Measurements from ENCODE around the gene ATG2A.

ATG2A gene

DNA sequence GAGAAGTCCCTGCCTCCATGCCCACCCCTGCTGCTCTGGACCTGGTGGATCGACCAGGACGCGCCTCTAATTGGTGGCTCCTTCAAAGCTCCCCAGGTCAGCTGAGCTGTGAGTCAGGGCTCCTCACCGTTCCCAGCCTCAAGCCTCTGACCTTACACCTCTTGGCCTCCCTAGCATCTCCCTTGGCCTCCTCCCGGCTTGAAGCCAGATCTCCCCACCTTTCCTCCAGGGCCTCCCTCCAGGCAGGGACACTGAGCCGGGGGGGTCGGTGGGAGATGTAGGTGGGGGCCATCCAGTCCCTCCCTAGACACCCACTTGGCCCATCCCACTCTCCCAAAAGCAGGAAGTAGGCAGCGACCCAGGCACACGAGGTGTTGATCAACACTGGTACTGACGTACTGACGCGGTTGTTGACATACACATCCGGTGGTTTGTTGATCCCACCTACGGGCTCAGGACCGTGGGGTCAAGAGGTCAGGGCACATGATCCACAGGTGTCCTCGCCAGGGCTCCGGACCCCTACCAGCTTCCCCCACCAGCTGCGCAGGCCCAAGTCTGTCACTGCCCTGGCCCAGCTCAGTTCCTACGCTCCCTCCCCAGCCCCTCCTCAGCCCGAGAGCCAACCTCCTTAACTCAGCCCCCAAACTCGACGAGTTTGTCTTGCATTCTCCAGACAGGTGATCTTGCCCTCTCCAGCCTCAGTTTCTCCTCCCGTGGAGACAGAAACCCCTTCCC, 802 bp downstream of the ATG2A start:
- peak; percentile 1 to 6 for ATAC-seq (replicated peaks)

DNA sequence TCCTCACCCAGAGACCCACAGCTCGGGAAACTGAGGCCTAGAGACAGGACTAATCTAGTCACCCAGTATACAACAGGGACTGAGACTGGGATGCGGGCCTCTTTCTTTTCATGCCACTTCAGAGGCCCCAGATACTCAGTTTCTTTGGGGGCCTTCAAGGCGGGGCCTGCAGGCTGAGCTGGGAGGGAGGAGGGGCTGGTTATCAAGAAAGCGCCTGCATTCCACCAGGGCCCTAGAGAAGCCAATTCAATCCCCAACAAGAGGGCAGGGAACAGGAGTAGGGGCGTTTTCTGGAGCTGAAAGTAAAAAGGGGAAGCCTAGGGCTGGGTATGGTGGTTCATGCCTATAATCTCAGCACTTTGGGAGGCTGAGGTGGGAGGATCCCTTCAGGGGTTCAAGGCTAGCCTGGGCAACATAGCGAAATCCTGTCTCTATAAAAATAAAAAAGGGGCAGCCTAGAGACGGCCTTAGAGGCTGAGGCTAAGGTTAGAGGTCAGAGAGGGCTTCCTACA, 1.6 kb downstream of the ATG2A start:
- Mint-ChIP-seq H3K36me3 (peaks cover 18 to 31% of the 10 kb centered on the region in 2 donors), H3K4me1 (peaks cover 29 to 40% of the 10 kb centered on the region in 2 donors), H3K9me3 (no peaks in the 10 kb centered on the region), H3K27ac (peak overlapping the region; percentile 37), H3K4me3 (peak overlapping the region; percentile 89 to 92), H3K27me3 (no peaks in the 10 kb centered on the region)
- ATAC-seq (replicated peaks): no peak
- DNase-seq: no peak

More for the DNA sequence above, 802 bp downstream of the ATG2A start:
- H3K36me3 Mint-ChIP-seq: peaks cover 13 to 25% of the 10 kb centered on the region in 2 donors
- no peaks in the 10 kb centered on the region for H3K9me3 Mint-ChIP-seq
- no peak for DNase-seq
- no peaks in the 10 kb centered on the region for H3K27me3 Mint-ChIP-seq
- peaks cover 30 to 40% of the 10 kb centered on the region in 2 donors for H3K4me1 Mint-ChIP-seq
- peak overlapping the region; percentile 93 for H3K27ac Mint-ChIP-seq
- peak overlapping the region; percentile 89 to 92 for H3K4me3 Mint-ChIP-seq

DNA sequence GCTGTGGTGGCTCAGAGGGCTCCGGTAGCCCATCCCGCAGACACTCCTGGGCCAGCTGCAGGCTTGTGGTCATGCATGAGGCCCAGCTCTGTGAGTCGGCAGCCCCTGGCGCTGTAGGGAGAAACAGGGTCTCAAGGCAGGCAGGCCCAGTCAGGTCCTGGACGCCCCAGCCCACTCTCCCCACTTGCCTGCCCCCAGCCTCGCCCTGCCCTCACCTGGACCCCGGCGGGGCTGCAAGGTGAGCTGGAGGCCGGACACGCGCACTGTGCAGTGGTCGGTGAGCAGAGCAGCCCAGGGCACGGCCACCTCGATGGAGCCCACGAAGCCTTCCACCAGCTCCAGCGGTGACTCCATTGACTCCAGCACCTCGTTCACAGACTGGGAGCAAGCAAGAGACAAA, 2.9 kb downstream of the ATG2A start:
- H3K36me3 Mint-ChIP-seq: peaks cover 28 to 41% of the 10 kb centered on the region in 2 donors
- H3K4me1 Mint-ChIP-seq: peaks cover 26 to 40% of the 10 kb centered on the region in 2 donors
- H3K27me3 Mint-ChIP-seq: no peaks in the 10 kb centered on the region
- DNase-seq (no peak), ATAC-seq (replicated peaks) (no peak)
- no peak overlapping the region for H3K27ac Mint-ChIP-seq
- no peak overlapping the region for H3K4me3 Mint-ChIP-seq
- H3K9me3 Mint-ChIP-seq: no peaks in the 10 kb centered on the region

DNA sequence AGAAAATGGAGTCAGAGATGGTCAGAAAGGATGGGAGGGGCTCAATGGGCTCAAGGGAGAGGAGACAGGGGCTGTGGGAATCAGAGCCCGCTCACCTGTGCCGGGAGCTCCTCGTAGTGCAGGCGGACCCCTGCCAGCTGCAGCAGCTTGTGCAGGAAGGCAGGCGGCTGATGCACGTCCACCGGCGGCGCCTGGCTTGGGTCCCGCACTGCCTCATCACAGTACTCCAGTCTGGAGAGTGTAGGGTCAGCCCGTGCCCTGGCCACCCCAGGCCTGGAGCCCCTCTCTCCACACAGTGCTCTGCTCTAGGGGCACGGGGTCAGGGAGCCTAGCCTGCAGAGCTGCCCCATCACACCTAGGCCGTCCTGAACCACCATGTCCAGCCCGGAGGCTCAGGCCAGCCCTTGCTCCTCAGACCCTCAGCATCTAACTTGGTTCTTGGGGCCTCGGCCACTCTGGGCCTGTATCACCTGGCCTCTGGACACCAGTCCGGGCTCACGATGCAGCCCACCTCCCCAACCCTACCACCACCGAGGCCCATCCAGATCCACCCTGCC, 3.8 kb downstream of the ATG2A start:
- Mint-ChIP-seq H3K9me3 (no peaks in the 10 kb centered on the region), H3K27ac (no peak overlapping the region), H3K4me3 (no peak overlapping the region), H3K36me3 (peaks cover 35 to 48% of the 10 kb centered on the region in 2 donors), H3K4me1 (peaks cover 25 to 33% of the 10 kb centered on the region in 2 donors), H3K27me3 (no peaks in the 10 kb centered on the region)
- ATAC-seq (replicated peaks) (no peak), DNase-seq (no peak)

DNA sequence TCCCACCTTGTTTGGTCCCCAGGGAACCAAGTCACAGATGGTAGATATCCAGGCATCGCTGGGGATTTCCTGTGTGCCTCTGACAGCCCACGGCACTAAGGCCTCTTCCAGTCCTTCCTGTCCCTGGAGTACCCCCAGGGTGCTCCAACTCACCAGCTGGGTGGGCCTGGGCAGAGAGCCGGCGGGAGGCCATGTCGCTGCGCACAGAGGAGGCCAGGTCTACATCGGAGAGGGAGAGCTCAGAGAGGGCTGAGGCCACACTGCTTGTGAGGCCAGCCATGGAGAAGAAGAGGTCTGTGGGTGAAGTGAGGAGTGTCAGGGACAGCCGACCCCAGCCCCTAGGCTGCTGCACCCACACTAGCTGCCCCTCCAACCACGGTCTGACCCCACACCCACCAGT, 5.3 kb downstream of the ATG2A start:
- Mint-ChIP-seq H3K4me1 (peaks cover 17 to 21% of the 10 kb centered on the region in 2 donors), H3K27ac (no peak overlapping the region), H3K4me3 (no peak overlapping the region), H3K36me3 (peaks cover 46 to 55% of the 10 kb centered on the region in 2 donors), H3K9me3 (no peaks in the 10 kb centered on the region), H3K27me3 (no peaks in the 10 kb centered on the region)
- DNase-seq (no peak), ATAC-seq (replicated peaks) (no peak)

DNA sequence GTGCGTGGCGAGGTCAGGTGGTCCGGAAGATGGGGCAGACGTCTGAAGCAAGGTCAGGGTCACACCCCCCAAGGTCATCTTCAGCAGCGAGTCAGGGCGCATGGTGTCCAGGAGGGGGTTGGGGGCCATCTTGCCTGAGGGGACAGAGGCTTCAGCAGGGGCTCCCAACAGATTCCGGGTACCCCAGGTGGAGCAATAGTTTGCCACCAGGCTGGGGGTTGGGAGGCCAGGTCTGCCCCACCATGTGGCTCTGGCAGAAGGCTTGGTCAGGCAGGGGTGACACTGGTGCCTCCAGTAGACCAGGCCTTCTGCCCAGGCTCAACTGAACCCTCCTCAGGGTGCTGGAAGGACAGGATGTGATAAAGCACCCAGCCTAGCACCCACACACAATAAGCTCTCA, 5.9 kb downstream of the ATG2A start:
- H3K9me3 Mint-ChIP-seq: no peaks in the 10 kb centered on the region
- DNase-seq: no peak
- H3K4me1 Mint-ChIP-seq: peaks cover 12 to 16% of the 10 kb centered on the region in 2 donors
- no peak overlapping the region for H3K4me3 Mint-ChIP-seq
- no peaks in the 10 kb centered on the region for H3K27me3 Mint-ChIP-seq
- peaks cover 46 to 55% of the 10 kb centered on the region in 2 donors for H3K36me3 Mint-ChIP-seq
- ATAC-seq (replicated peaks): no peak
- H3K27ac Mint-ChIP-seq: no peak overlapping the region

DNA sequence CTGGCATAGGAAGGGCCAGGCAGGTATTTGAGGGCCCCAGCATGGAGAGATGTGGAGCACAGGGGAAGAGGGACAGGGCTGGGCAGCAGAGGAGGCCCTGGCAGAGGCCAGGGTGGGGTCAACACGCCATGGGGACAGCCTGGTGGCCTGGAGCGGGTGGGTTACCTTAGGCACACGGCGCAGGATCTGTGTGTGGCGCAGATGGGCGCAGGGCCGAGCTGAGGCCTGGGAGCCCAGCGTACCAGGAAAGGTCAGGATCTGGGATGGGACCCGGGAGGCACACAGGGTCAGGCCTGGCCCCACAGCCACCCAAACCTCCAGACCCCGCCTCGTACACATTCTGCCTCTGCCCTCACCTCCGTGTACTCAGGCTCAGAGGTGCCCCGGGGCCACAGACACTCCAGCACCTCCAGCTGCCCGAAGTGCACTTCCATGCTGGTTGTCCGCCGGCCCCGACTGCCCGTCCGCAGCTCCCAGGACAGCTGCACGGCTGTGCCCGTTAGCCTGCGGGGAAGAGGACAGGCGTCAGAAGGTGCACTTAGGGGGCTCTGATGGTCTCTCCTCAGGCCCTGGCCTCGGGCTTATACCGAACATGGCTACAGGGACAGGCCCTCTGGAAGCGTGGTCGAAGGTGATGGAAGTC, 6.4 kb downstream of the ATG2A start:
- ATAC-seq (replicated peaks) (no peak), DNase-seq (no peak)
- Mint-ChIP-seq H3K27me3 (no peaks in the 10 kb centered on the region), H3K9me3 (no peaks in the 10 kb centered on the region), H3K4me3 (no peak overlapping the region), H3K27ac (no peak overlapping the region), H3K4me1 (peaks cover 8 to 10% of the 10 kb centered on the region in 2 donors), H3K36me3 (peaks cover 46 to 57% of the 10 kb centered on the region in 2 donors)

DNA sequence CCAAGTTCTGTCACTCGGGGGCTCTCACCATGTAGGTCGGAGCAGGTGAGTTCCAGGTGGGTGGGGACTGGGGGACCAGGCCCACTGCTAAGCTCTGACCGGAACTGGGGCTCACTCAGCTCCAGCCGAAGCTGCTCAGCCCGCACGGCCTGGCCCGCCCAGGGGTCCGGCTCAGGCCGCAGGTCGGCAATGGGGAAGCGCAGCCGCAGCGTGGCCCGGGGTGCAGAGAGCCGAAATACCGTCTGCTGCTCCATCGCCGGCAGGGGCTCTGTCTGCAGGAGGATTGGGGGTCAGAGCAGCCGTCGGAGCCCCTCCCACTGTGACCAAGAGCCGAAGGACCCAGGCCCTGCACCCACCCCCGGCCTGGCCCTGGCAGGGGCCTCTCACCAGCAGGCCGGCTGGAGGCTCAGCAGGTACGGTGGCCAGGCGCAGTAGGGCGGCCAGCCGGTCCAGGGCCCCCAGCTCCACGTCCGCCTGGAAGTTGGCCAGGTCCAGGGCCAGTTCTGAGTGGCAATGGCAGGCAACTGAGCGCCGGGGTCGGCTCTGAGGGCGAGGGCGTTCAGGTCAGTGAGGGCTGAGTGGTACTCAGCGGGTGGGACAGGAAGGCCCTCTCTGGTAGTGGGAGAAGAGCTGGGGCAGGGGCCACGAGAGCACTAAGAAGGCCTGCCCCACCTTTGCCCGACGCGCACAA, 7.2 kb downstream of the ATG2A start:
- Mint-ChIP-seq H3K4me1 (peaks cover 5 to 8% of the 10 kb centered on the region in 2 donors), H3K27ac (no peak overlapping the region), H3K36me3 (peaks cover 52 to 61% of the 10 kb centered on the region in 2 donors), H3K27me3 (no peaks in the 10 kb centered on the region), H3K9me3 (no peaks in the 10 kb centered on the region), H3K4me3 (no peak overlapping the region)
- DNase-seq (no peak), ATAC-seq (replicated peaks) (no peak)

DNA sequence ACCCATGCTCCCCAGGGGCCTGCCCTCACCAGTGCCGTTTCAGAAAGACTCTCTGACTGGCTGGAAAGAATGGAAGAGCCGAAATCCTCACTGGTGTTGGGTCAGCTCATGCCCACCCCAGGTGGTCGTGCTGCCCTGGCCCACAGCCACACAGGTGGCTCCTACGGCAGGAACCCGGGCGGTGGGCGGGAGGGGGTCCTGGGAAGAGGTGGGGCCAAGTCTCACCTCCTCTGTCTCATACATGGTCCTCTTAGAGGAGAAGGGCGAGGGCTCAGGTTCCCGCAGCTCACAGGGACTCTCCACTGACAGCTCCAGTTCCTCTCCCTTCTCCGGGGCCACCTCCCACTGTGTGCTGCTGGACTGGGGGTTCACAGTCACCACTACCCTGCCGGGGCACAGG, 8.2 kb downstream of the ATG2A start:
- peaks cover 5 to 6% of the 10 kb centered on the region in 2 donors for H3K4me1 Mint-ChIP-seq
- no peak overlapping the region for H3K27ac Mint-ChIP-seq
- H3K36me3 Mint-ChIP-seq: peaks cover 55 to 58% of the 10 kb centered on the region in 2 donors
- H3K4me3 Mint-ChIP-seq: no peak overlapping the region
- ATAC-seq (replicated peaks) (no peak), DNase-seq (no peak)
- no peaks in the 10 kb centered on the region for H3K9me3 Mint-ChIP-seq
- no peaks in the 10 kb centered on the region for H3K27me3 Mint-ChIP-seq

DNA sequence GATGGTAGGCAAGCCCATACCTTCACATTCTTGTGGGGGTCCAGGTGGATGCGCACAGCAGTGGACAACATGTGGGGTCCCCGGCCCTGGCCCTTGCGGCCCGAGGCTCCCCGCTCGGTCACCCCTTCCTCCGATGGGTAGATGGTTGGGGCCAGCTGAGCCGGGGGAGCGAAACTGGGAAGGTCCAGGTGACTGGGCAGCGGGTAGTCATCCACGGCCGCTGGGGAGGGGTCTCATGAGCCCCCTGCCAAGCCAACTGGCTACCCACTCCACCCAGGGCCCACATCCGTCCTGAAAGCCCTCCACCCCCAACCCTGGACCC, 10.7 kb downstream of the ATG2A start:
- Mint-ChIP-seq H3K27ac (no peak overlapping the region), H3K9me3 (no peaks in the 10 kb centered on the region), H3K36me3 (peaks cover 46 to 55% of the 10 kb centered on the region in 2 donors), H3K4me3 (no peak overlapping the region), H3K27me3 (no peaks in the 10 kb centered on the region), H3K4me1 (peaks cover 0 to 5% of the 10 kb centered on the region in 2 donors)
- no peak for ATAC-seq (replicated peaks)
- no peak for DNase-seq

DNA sequence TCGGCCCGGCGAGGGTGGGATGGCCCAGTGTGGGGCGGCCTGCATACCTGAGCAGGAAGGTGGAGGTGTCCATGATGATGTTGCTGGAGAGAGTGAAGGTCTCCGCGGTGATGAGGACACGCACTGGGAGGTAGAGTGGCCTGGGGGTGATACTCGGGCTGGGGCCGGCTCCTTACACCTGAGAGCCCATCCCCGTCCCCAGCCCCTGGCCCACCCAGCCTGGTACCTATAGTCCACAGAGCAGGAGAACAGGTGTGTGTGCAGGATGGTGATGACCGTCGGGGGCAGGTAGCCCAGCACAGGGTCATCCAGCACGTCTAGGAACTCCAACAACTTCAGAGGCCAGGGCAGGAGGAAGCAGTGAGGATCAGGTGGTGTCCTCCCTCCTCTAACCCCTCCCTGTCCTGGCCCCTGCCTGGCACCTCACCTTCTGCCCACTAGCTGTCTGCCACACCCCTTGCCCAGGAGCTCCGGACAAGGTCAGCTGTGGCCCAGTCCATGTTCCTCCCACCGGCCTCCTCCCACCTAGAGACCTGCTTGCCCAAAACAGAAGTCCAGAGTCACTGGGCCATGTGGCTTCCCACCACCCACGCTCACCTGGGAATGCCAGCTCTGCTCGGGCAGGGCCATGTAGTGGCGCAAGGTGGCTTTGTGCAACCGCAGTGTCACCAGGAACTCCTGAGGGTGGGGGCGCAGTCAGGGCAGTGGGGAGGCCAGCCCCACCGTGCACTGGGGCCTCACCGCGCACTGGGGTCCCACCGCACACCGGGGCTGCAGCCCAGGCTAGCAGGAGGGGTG, 11.3 kb downstream of the ATG2A start:
- DNase-seq: no peak
- no peak overlapping the region for H3K27ac Mint-ChIP-seq
- ATAC-seq (replicated peaks): no peak
- no peaks in the 10 kb centered on the region for H3K9me3 Mint-ChIP-seq
- H3K4me3 Mint-ChIP-seq: no peak overlapping the region
- peaks cover 41 to 51% of the 10 kb centered on the region in 2 donors for H3K36me3 Mint-ChIP-seq
- H3K27me3 Mint-ChIP-seq: no peaks in the 10 kb centered on the region
- peaks cover 0 to 5% of the 10 kb centered on the region in 2 donors for H3K4me1 Mint-ChIP-seq

DNA sequence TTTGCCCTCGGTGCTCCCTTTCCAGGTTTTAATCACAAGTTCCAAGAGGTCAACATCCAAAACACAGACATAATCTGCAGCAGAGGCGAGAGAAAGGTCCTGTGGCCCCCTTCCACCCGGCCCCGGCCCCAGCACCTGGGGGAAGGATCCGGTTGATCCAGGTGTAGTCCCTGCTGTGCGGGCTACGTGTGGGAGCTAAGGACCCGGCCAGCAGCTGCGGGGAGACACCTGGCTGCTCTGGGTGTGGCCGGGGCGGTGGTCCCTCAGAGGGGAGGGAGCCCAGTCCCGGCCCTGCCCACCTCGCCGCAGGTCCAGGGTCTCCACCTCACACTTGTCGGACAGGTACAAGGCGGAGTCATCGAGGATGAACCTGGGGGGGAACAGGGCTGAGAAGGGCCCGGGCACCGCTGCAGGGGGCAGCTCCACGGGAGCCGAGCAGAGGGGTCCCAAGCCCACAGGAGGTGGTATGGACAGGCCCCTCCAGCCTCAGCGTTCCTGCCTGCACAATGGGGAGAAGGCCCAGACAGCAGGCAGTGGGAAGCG, 13.6 kb downstream of the ATG2A start:
- H3K27ac Mint-ChIP-seq: no peak overlapping the region
- H3K36me3 Mint-ChIP-seq: peaks cover 37 to 43% of the 10 kb centered on the region in 2 donors
- H3K27me3 Mint-ChIP-seq: no peaks in the 10 kb centered on the region
- H3K9me3 Mint-ChIP-seq: no peaks in the 10 kb centered on the region
- DNase-seq (no peak), ATAC-seq (replicated peaks) (no peak)
- peaks cover 0 to 8% of the 10 kb centered on the region in 2 donors for H3K4me1 Mint-ChIP-seq
- no peak overlapping the region for H3K4me3 Mint-ChIP-seq

DNA sequence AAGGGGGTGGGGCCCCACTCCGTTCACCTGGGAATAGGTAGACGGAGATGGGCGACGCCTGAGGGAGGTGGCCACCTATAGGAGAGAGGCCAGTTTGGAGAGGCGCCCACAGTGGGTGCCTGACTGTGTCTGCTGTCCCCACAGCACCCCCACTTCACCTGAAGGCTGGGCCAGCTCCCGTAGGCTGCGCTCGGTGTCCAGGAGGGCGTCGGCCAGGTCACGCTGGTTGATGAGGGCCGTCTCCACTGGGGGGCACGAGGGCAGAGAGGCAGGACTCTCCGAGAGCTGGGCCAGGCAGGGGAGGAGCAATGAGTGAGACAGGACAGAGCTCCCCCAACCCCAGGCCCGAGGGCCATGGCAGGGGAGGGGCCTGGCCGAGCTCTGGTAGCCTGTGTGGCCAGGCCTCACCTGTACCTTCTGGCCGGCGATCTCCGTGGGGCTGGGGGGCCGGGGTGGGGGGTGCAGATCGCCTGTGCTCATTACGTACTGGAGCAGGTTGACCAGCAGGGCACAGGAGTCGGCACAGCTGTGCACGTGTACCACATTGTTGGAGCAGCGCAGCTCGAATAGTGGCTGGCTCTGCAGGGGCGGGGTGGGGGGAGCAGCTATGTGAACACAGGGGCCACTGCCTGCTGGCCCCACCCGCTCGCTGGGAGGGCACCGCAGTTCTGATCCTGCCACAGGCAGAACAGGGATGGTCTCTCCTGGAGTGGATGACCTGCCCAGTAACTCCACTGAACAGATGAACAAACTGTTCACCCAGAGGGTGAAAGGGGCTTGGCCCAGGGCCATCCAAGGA, 14.7 kb downstream of the ATG2A start:
- no peak overlapping the region for H3K4me3 Mint-ChIP-seq
- ATAC-seq (replicated peaks) (no peak), DNase-seq (no peak)

More for the DNA sequence above, 14.7 kb downstream of the ATG2A start:
- Mint-ChIP-seq H3K36me3 (peaks cover 35 to 42% of the 10 kb centered on the region in 2 donors), H3K27me3 (no peaks in the 10 kb centered on the region), H3K9me3 (no peaks in the 10 kb centered on the region), H3K4me1 (peaks cover 0 to 8% of the 10 kb centered on the region in 2 donors), H3K27ac (peak overlapping the region; percentile 37)
